GM21786 (cell line): ENCODE results near the gene SERTAD2.

Experiments used
- ATAC-seq: cut with Tn5 transposase; IDR thresholded peaks from one replicate; pipeline ENCODE4 v1.9.1; 2021; ENCODE audit not compliant: unreplicated experiment

SERTAD2 gene

GRCh38 chr2:64653109-64654062, at the start of gene SERTAD2:
Gene SERTAD2 (minus strand): TSS chr2:64653913. CDS start chr2:64636871, 17,042 bp downstream.
- ATAC-seq: peak; percentile 61

GRCh38 chr2:64700133-64700809, 46.6 kb upstream of the SERTAD2 start:
- ATAC-seq: no peak

DNA sequence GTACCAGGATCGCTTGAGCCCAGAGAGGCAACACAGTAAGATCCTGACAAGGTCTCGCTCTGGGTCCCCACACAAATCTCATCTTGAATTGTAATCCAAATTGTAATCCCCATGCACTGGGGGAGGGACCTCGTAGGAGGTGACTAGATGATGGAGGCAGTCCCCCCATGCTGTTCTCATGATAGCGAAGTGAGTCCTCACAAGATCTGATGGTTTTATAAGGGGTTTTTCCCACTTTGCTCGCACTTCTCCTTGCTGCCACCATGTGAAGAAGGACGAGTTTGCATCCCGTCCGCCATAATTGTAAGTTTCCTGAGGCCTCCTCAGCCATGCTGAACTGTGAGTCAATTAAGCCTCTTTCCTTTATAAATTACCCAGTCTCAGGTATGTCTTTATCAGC, 46.0 kb upstream of the SERTAD2 start:
- no peak for ATAC-seq

DNA sequence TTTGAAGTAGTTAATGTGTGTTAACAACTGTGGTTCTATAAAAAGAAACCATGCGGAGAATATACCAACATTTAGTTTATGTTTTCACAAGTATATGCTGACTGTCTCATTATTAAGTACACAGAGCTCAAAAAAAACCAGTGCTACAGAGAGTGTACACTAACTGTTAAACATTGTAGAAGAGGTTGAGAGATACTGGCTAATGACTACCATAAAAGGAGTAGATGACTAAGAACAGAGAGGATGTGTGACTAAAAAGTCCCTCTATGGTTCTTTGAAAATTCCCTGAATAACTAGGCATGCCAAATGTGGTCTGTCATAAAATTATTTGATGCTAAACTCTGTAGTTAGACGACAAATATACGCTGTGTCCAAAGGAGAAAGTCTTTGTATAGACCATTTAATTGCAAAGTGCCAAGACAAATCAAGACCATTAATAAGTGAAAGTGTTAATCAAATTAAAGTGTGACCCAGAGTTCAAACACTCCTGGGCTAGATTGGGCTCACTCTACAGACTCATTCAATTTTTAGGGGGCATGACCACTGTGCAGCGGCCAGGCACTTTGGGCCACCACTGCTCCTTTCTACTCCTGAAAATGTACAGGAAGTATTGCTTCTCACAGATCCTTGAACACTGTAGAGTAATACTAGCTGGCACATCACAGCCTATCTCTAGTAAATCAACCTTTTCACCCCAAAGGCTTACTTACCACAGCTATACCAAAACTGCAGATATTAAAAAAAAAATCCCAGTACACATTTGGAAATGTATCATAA, 45.1 kb upstream of the SERTAD2 start:
- ATAC-seq: peak; percentile 91

GRCh38 chr2:64698177-64698643, 44.5 kb upstream of the SERTAD2 start:
- ATAC-seq: no peak

GRCh38 chr2:64697297-64698176, 43.8 kb upstream of the SERTAD2 start:
- no peak for ATAC-seq

GRCh38 chr2:64696636-64697035, 42.9 kb upstream of the SERTAD2 start:
- ATAC-seq: no peak

GRCh38 chr2:64695721-64696261, 42.1 kb upstream of the SERTAD2 start:
- ATAC-seq: no peak

GRCh38 chr2:64692401-64692800, 38.7 kb upstream of the SERTAD2 start:
- ATAC-seq: no peak

DNA sequence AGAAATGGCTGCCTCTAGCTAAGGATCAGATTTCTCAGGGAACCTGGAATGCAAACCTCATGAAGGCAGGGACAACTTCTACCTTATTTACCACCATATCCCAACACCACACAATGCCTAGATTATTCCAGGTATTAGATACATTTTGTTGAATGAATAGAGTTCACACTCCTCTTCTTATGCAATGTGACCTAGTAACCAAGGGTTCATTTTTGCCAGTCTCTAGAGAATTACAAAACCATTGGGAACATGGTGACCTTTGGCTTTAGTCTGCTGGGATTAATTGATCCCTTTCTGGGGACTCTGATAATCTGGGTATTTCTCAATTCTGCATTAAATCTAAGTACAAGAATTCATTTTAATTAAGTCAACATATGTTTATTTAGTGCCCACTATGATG, 35.2 kb upstream of the SERTAD2 start:
- no peak for ATAC-seq

- ATAC-seq: no peak
Observed at GRCh38 chr2:64686283-64686956, 32.7 kb upstream of the SERTAD2 start.

DNA sequence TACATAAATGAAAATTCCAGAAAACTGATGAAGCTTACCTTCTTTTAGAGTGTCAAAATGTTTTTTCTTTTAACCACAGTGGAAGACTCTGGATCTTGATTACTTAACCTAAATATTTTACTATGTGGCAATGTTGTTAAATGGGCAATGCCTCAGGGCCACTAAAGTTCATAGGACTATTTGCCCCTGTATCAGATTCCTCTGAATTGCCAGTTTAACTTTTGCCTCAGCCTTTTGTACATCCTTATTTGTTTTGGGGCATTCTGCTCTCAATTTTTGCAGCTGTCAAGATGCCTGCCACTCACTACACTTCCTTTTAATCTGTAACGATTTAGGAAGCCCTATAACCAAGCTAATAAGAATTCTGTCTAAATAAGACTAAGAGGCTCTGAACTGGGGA, 31.7 kb upstream of the SERTAD2 start:
- ATAC-seq: no peak

DNA sequence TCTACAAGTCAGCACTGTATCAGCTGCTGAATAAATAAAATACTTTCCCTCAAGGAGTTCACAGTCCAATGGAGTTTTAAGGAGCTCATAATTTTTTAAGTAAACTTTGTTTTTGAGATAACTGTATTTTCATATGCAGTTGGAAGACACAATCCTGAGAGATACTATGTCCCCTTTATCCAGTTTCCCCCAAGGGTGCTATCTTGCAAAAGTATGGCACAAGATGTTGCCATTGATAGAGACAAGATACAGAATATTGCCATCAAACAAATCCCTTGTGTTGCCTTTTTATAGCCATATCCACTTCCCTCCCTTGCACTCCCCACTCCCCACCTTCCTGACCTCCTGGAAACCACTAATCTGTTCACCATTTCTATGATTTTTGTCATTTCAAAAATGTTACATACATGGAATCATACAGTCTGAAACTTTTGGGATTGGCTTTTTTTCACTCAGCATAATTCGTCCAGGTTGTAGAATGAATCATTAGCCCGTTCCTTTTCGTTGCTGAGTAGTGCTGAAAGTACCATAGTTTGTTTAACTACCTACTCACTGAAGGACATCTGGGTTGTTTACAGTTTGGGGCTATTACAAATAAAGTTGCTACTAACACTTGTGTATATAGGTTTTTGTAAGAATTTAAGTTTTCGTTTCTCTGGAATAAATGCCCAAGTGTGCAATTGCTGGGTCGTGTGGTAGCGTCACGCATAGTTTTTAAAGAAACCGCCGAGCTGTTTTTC, 30.2 kb upstream of the SERTAD2 start:
- ATAC-seq: no peak

DNA sequence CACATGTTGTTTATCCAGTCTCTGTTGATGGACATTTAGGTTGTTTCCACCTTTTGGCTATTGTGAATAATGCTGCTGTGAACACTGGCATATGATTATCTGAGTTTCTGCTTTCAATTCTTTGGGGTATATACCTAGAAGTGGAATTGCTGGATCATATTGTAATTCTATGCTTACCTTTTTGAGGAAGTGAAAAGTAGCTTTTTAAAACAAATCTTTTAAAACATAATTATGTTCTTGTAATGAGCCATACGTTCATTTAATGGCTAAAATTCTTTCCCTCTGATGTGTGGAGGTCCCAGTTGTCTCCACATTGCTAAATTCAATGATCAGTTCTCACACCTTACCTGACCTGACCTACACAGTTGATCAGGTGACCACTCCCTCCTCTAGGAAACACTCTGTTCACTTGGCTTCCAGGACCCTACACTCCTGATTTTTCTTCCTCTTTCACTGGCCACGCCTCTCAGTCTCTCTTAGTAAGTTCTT, 27.8 kb upstream of the SERTAD2 start:
- peak; percentile 45 for ATAC-seq

- no peak for ATAC-seq
Observed at GRCh38 chr2:64679673-64680425, 26.1 kb upstream of the SERTAD2 start.

GRCh38 chr2:64678771-64679590, 25.3 kb upstream of the SERTAD2 start:
- no peak for ATAC-seq

- ATAC-seq: no peak
Observed at GRCh38 chr2:64677530-64677929, 23.8 kb upstream of the SERTAD2 start.
